Stomach (tissue), 9 donors: ENCODE data around the gene PPP2R3C. TPM values are rescaled to one million over a fixed set of nuclear protein-coding genes. Genes with fewer than 3 reads are reported as not detected.

Experiments used
- DNase-seq, 2 donors: peaks; one replicate each; pipeline versions ENCODE4 v3.0.0 to v3.0.0-alpha.2; 2013 to 2019
- H3K27ac ChIP-seq, 5 donors: fragments of 200-600 bp in 4 of 5; sonication (generic) in 4 of 5; one replicate each; pipeline ENCODE4 v1.5.1; 2013 to 2019; ENCODE audit warnings: mild to moderate bottlenecking in 1 of 5, moderate library complexity in 1 of 5
- H3K27me3 ChIP-seq, 3 donors: fragments of 200-600 bp; sonication (generic); one replicate each; pipeline ENCODE4 v1.5.1; 2017 to 2019; ENCODE audit warnings: mixed run types in 1 of 3
- H3K36me3 ChIP-seq, 4 donors: fragments of 200-600 bp; sonication (generic); 1 replicate in 3 of 4; 2 replicates in 1 of 4; pipeline ENCODE4 v1.5.1; 2016 to 2019
- H3K4me1 ChIP-seq, 4 donors: fragments of 200-600 bp; sonication (generic); one replicate each; pipeline ENCODE4 v1.5.1; 2016 to 2019
- H3K4me3 ChIP-seq, 4 donors: fragments of 200-600 bp; sonication (generic) in 3 of 4; one replicate each; pipeline ENCODE4 v1.5.1; 2016 to 2019; ENCODE audit warnings: mild to moderate bottlenecking in 1 of 4
- H3K9me3 ChIP-seq, 4 donors: fragments of 200-600 bp; sonication (generic); one replicate each; pipeline ENCODE4 v1.5.1; 2016 to 2019
- EP300 ChIP-seq: sonication (generic); formaldehyde crosslinking; IDR thresholded peaks from one replicate; pipeline ENCODE4 v1.6.1; 2017; ENCODE audit warnings: antibody characterized with exemption
- POLR2A ChIP-seq, 4 donors: fragments of 450-650 bp; IDR thresholded peaks; one replicate each; pipeline ENCODE4 v1.6.1; 2016; ENCODE audit warnings: antibody characterized with exemption in 4 of 4, control low read depth in 2 of 4, mild to moderate bottlenecking in 1 of 4, moderate library complexity in 1 of 4
- POLR2AphosphoS5 ChIP-seq, 3 donors: sonication (generic); formaldehyde crosslinking; IDR thresholded peaks; one replicate each; pipeline ENCODE4 v1.6.1; 2016; ENCODE audit warnings: antibody characterized with exemption in 3 of 3
- WGBS, 5 donors: extraction: QIAGEN DNeasy Blood & Tissue Kit in 3 of 5; methylation state at CpG; one replicate each; pipeline versions ENCODE4 v1.1.5 to v1.1.7; 2013 to 2018; 5-methylcytosine and 5-hydroxymethylcytosine counted together
- intact Hi-C: fragments of 100-400 bp; cut with DNase I; formaldehyde crosslinking; loops from one replicate; pipeline ENCODE4 v1.15.1; 2023; ENCODE audit warnings: low total_unique reads
- polyA plus RNA-seq, 3 donors: library from polyadenylated mRNA; stranded (reverse); fragments of 200-250 nt; gene quantifications; one replicate each; pipeline ENCODE4 v1.2.3, GENCODE V29; 2013
- total RNA-seq, 5 donors: library from RNA; depleted of rRNA; stranded (reverse); fragments of >200 nt; gene quantifications; one replicate each; pipeline versions ENCODE4 v1.1.0 to v1.2.3, GENCODE V29; 2014 to 2016
- TF ChIP-seq, protein P1 (sequence below), 7 experiments: fragments of 450-650 bp in 4 of 7; fragments of 200-600 bp in 3 of 7; sonication (generic) in 3 of 7; IDR thresholded peaks; one replicate each; pipeline ENCODE4 v1.5.1; 2016 to 2019; ENCODE audit warnings: antibody characterized with exemption in 7 of 7, control low read depth in 2 of 7, mild to moderate bottlenecking in 1 of 7
- donor health status: healthy with polysubstance abuse.
- donor health status: Bipolar disorder and iron deficiency.
- donor health status: healthy.

Gene PPP2R3C
- total and polyA plus RNA-seq, 8 donors = 15.6 to 53.7 (median 24.7) TPM

DNA sequence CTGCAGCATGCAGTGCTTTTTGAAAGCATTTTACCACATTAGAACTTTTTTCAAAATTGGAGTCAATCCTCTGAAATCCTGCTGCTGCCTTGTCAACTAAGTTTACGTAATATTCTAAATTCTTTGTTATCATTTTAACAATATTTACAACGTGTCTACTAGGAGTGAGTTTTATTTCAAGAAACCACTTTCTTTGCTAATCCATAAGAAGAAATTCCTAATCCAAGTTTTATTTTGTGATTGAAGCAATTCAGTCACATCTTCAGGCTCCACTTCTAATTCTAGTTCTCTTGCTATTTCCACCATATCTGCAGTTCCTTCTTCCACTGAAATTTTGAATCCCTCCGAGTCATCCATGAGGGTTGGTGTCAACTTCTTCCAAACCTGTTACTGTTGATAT, 25.9 kb upstream of the PPP2R3C start:
- no peak overlapping the region for H3K4me3 ChIP-seq
- 76 to 83% (median 80%) methylated on average over 3 of the region's 3 CpGs for WGBS, 5 donors
- H3K4me1 ChIP-seq = no peaks in the 10 kb centered on the region
- no peak for TF ChIP-seq POLR2AphosphoS5 (IDR thresholded peaks at IDR 0.05)
- intact Hi-C loops = no loop called here
- no peaks in the 10 kb centered on the region for H3K27me3 ChIP-seq
- no peak overlapping the region for H3K27ac ChIP-seq
- no peaks in the 10 kb centered on the region for H3K9me3 ChIP-seq
- no peak for DNase-seq
- H3K36me3 ChIP-seq = peaks cover 0 to 22% (median 9%) of the 10 kb centered on the region in 4 donors

DNA sequence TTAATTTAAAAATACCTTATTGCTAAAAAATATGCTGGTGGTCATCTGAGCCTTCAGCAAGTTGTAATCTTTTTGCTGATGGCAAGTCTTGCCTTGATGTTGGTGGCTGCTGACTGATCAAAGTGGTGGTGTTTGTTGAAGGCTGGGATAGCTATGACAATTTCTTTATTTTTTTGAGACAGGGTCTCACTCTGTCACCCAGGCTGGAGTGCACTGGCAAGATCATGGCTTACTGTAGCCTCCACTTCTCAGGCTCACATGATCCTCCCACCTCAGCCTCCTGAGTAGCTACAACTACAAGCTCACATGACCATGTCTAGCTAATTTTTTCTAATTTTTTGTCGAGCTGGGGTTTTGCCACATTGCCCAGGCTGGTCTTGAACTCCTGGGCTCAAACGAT, 25.4 kb upstream of the PPP2R3C start:
- no peaks in the 10 kb centered on the region for H3K27me3 ChIP-seq
- H3K36me3 ChIP-seq = peaks cover 0 to 17% (median 12%) of the 10 kb centered on the region in 4 donors
- H3K27ac ChIP-seq = no peak overlapping the region
- no peaks in the 10 kb centered on the region for H3K4me1 ChIP-seq
- H3K4me3 ChIP-seq = no peak overlapping the region
- intact Hi-C loops = no loop called here
- H3K9me3 ChIP-seq = no peaks in the 10 kb centered on the region
- TF ChIP-seq EP300 = no peak
- 86 to 95% (median 92%) methylated on average over 2 of the region's 2 CpGs for WGBS, 5 donors
- DNase-seq = no peak

DNA sequence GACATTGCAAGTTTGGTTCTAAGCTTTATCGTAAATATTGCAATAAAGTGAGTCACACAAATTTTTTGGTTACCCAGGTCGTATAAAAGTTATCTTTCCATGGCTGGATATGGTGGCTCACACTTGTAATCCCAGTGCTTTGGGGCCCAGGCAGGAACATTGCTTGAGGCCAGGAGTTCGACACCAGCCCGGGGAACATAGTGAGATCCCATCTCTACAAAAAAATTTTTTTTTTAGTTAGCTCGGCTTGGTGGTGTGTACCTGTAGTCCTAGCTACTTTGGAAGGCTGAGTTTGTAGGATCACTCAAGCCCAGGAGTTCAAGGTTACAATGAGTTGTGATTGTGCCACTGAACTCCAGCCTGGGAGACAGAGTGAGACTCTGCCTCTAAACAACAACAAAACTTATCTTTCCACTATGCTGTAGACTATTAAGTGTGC, 24.9 kb upstream of the PPP2R3C start:
- no peak for TF ChIP-seq POLR2AphosphoS5 (IDR thresholded peaks at IDR 0.05)
- TF ChIP-seq, protein P1, sequence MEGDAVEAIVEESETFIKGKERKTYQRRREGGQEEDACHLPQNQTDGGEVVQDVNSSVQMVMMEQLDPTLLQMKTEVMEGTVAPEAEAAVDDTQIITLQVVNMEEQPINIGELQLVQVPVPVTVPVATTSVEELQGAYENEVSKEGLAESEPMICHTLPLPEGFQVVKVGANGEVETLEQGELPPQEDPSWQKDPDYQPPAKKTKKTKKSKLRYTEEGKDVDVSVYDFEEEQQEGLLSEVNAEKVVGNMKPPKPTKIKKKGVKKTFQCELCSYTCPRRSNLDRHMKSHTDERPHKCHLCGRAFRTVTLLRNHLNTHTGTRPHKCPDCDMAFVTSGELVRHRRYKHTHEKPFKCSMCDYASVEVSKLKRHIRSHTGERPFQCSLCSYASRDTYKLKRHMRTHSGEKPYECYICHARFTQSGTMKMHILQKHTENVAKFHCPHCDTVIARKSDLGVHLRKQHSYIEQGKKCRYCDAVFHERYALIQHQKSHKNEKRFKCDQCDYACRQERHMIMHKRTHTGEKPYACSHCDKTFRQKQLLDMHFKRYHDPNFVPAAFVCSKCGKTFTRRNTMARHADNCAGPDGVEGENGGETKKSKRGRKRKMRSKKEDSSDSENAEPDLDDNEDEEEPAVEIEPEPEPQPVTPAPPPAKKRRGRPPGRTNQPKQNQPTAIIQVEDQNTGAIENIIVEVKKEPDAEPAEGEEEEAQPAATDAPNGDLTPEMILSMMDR (IDR thresholded peaks at IDR 0.05) = no peak
- peaks cover 0 to 19% (median 15%) of the 10 kb centered on the region in 4 donors for H3K36me3 ChIP-seq
- no peak for DNase-seq
- WGBS, 5 donors = 87 to 95% (median 93%) methylated on average over 5 of the region's 5 CpGs
- no peaks in the 10 kb centered on the region for H3K9me3 ChIP-seq
- no peaks in the 10 kb centered on the region for H3K4me1 ChIP-seq
- no peaks in the 10 kb centered on the region for H3K27me3 ChIP-seq
- H3K4me3 ChIP-seq = no peak overlapping the region
- no peak overlapping the region for H3K27ac ChIP-seq
- intact Hi-C loops = no loop called here

DNA sequence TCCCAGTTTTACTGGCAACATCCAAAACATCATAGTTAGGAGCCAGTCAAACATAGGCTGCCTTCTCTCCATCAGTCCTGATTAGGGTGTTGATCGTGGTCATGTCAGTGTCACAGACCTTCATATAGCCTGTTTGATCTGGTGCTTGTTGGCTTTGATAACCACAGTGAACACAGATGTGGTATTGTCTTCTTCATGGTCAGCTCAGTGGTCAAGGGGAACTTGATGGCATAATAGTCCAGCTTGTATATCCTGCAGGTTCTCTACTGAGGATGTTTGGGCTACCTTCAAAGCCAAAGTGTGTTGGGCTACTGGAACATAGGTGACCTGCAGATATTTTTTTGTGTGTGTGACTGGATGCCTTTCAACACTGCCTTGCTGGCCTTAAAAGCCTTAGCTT, 22.2 kb upstream of the PPP2R3C start:
- DNase-seq = no peak
- no peaks in the 10 kb centered on the region for H3K27me3 ChIP-seq
- peaks cover 0 to 22% (median 14%) of the 10 kb centered on the region in 4 donors for H3K36me3 ChIP-seq
- H3K9me3 ChIP-seq = no peaks in the 10 kb centered on the region
- 80 to 93% (median 89%) methylated on average over 1 of the region's 1 CpG; no CpG with 5 or more reads in 2 of the 5 donors for WGBS, 5 donors
- no peaks in the 10 kb centered on the region for H3K4me1 ChIP-seq
- no peak for TF ChIP-seq POLR2AphosphoS5 (IDR thresholded peaks at IDR 0.05)
- TF ChIP-seq EP300 = no peak
- TF ChIP-seq, protein P1 (IDR thresholded peaks at IDR 0.05) = no peak
- no peak for TF ChIP-seq POLR2A (IDR thresholded peaks at IDR 0.05)
- H3K4me3 ChIP-seq = no peak overlapping the region
- intact Hi-C loops = loop anchor here (5.0 kb wide), 1 partner anchor 268 kb away; no protein-coding TSS in a partner anchor
- no peak overlapping the region for H3K27ac ChIP-seq

DNA sequence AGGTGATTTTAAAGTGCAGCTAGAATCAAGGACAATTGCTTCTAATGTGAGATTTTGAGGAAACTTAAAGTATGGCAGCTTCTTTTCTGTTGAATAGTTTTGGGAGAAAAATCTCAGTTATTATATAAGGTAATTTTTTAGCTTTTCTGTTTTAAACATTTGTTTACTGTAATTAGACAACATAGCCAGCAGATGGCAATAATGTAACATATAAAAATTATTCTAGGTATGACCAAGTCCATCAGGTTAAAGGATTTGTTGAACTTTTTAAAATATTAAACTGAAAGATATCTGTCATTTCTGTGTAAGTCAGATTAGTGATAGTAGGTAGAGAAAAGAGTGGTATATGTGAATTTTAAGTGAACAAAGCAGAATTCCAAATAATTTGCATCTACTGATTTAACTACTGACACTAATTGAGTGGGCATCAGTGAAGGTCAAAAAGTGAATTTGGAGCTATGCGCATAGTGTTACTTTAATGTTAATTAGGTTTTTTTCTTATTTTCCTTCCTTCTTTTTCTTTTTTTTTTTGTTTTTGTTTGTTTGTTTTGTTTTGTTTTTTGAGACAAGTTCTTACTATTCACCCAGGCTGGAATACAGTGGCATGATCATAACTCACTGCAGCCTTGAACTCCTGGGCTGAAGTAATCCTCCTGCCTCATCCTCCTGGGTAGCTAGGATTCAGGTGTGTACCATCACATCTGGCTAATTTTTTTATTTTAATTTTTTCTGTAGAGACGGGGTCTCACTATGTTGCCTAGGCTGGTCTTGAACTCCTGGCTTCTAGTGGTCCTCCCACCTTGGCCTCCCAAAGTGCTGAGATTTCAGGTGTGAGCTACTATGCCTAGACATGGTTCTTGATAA, 19.2 kb upstream of the PPP2R3C start:
- no peak for DNase-seq
- Histone ChIP-seq H3K4me3 (no peak overlapping the region), H3K9me3 (no peaks in the 10 kb centered on the region), H3K27ac (no peak overlapping the region), H3K36me3 (peaks cover 0 to 46% (median 21%) of the 10 kb centered on the region in 4 donors), H3K4me1 (no peaks in the 10 kb centered on the region), H3K27me3 (no peaks in the 10 kb centered on the region)
- no peak for TF ChIP-seq POLR2A (IDR thresholded peaks at IDR 0.05)
- TF ChIP-seq, protein P1 (IDR thresholded peaks at IDR 0.05) = peak in 3 of 7 experiments; percentile 13 to 56 (median 15)
- intact Hi-C loops = loop anchor here (5.0 kb wide), 1 partner anchor 271 kb away; no protein-coding TSS in a partner anchor
- 89 to 98% (median 97%) methylated on average over 2 of the region's 2 CpGs; no CpG with 5 or more reads in 2 of the 5 donors for WGBS, 5 donors
